GM12873 (cell line): ENCODE data around the gene TGIF2.

ENCODE experiments used
- TF ChIP-seq, protein P1 (sequence below): IDR thresholded peaks from 2 replicates; pipeline ENCODE4 v1.5.1; 2012; ENCODE audit warnings: low read depth, mild to moderate bottlenecking, moderate library complexity, low read length, control low read depth; ENCODE audit not compliant: insufficient read depth; ENCODE audit errors: missing control alignments

The TGIF2 gene

DNA sequence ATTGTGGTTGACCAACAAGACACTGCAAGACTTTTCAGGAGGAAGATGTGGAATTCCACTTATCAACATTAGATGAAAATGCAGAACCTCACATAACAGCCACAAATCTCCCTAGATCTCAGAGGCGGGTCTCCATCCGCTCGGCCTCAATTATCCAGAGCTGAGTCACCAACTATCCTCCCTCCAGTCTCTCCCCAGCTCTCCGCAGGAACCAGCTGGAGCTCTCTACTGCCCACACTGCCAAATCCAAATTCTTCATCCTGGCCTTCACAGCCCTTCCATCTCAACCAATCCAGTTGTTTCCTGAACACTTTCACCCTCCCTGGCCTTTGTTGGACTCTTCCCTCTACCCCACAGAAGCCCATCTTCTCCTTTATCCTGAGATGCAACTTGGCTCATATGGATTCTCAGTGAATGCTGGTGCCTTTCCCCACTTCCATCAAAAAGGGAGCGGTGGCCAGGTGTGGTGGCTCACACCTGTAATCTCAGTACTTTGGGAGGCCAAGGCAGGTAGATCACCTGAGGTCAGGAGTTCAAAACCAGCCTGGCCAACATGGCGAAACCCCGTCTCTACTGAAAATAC lies 3.5 kb upstream of the TGIF2 start:
- TF ChIP-seq, protein P1, sequence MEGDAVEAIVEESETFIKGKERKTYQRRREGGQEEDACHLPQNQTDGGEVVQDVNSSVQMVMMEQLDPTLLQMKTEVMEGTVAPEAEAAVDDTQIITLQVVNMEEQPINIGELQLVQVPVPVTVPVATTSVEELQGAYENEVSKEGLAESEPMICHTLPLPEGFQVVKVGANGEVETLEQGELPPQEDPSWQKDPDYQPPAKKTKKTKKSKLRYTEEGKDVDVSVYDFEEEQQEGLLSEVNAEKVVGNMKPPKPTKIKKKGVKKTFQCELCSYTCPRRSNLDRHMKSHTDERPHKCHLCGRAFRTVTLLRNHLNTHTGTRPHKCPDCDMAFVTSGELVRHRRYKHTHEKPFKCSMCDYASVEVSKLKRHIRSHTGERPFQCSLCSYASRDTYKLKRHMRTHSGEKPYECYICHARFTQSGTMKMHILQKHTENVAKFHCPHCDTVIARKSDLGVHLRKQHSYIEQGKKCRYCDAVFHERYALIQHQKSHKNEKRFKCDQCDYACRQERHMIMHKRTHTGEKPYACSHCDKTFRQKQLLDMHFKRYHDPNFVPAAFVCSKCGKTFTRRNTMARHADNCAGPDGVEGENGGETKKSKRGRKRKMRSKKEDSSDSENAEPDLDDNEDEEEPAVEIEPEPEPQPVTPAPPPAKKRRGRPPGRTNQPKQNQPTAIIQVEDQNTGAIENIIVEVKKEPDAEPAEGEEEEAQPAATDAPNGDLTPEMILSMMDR = no peak

DNA sequence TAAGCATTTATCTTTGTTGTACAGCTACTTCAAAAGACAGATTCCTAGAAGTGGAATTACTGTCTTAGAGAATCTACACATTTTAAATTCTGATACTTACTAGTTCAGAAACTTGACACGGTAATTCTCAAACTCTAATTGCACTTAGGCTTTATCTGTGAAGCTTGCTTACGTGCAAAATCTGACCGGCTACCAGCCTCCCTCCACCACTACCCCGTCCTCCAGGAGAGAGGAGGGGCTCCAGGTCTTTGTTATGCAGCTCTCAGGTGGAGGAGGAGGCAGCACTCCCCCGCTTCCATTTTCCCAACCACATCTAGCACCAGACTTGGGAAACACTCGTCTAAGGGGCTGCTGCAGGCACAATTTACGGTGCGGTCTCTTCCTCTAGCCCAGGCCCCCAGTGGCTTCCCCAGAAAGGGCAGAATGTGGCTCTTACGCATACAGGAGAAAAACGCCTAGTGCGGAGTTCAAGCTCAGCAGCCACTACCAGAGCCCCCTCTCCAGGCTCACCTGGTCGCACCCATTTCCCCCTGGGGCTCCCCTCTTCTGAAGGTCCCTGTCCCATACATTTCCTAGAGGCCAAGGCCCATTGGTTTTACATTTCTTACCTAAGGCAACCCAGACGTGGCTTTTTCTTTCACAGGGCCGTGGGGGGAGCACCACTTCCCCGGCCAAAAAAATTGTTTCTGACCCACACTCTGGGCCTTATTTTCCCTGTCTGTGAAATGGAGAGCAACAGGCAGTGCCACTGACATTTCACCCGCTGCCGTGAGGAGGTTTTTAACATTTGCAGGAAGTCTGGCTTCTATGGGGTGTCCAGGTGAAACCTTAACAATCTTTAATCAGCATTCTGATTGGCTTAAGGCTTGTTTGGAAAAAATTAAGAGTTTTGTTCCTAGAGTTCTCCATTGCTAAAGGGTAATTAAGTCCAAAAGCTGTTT lies 1.6 kb upstream of the TGIF2 start:
- TF ChIP-seq, protein P1 = no peak

- TF ChIP-seq, protein P1 = no peak
Observed at GRCh38 chr20:36572701-36573102, 695 bp upstream of the TGIF2 start.

- TF ChIP-seq, protein P1 = no peak
Observed at GRCh38 chr20:36573798-36574365, 485 bp downstream of the TGIF2 start.

DNA sequence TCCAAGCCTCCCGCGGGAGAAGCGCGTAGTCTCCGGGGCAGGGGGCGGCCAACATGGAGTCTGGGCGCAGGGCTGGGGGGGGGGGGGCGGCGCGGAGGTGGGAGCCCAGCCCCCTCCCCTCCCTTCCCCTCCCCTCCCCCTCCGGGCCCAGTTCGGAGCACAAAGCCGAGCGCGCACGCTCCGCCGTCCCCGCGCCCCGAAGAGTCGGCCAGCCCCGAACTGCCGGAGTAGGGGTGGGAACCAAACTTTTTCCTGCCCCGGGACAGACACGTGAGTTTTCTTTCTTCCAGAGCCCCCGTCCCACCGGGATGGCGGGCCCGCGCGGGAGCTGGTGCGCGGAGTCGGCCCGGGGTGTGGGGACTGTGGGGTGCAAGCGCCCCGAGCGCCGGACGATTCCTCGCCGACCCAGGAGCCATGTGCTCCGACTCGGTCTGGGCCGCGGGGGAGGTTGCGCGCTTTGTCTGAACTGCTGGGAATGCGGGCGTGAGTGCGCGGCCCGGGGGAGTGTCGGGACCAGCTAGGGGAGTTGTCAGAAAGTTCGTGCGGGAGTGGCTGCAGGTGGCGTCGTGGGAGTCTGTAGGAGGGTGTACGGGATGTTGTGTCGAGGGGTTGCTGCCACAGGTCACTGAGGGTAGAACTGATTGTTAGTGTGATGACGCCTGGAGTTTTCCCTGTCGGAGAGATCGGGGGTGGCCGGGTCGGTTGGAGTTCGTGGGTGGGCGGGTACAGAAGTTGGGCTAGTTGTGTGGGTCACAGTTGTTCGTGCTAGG lies 1.2 kb downstream of the TGIF2 start:
- TF ChIP-seq, protein P1 = no peak

- TF ChIP-seq, protein P1 = no peak
Observed at GRCh38 chr20:36576081-36576445, 2.7 kb downstream of the TGIF2 start.

DNA sequence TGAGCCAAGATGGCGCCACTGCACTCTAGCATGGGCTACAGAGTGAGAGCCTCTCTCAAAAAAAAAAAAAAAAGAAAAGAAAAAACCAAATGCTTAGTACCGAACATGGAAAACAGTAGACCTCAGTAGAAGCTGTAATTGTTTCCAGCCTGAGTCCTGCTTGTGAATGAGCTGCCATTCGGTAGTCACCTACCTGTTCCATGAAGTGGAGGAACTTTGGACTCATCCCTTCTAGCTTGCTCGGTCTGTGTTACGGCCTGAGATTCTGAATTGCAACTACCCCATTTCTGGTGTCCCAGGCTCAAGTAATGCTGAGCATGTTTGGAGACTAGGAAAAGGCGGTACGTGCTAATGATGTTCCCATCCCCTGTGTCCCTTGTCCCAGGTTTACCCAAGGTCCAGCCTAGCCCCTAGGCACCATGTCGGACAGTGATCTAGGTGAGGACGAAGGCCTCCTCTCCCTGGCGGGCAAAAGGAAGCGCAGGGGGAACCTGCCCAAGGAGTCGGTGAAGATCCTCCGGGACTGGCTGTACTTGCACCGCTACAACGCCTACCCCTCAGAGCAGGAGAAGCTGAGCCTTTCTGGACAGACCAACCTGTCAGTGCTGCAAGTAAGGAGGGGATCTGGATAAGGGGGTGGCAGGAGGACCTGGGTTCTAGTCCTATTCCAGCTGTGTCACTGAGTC lies 5.1 kb downstream of the TGIF2 start:
- TF ChIP-seq, protein P1 = no peak
